GM21360 (cell line): Measurements from ENCODE around the gene ABHD6.
A peak's percentile ranks its signal among the peaks of the same experiment; 100 is the strongest.

Source experiments
- ATAC-seq: cut with Tn5 transposase; IDR thresholded peaks from one replicate; pipeline ENCODE4 v1.9.1; 2021; ENCODE audit warnings: mild to moderate bottlenecking, moderate library complexity; ENCODE audit not compliant: unreplicated experiment

Gene ABHD6

DNA sequence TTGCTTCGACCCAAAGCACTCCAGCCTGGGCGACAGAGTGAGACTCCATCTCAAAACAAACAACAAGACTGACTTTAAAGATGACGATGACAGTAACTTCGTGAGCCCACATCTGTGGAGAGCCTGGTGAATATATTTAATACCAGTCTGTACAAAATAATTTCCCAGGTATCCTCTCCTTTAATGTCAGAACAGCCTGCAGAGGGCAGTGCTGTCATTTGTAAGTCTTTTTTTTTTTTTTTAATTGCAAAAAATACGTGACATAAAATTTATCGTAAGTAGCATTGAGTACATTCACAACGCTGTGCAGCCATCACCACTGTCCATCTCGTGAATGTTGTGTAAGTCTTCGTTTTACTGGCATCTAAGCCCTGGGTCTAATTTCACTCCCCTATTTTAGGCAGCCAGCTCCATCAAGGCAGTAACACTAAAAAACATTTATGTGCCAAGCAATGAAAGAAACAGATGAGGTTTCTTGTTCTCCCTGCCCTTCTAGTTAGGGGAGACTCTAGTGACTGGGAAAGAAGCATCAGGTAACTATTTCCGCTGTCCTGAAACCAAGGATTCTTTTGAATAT, 70.1 kb downstream of the ABHD6 start:
- no peak for ATAC-seq

DNA sequence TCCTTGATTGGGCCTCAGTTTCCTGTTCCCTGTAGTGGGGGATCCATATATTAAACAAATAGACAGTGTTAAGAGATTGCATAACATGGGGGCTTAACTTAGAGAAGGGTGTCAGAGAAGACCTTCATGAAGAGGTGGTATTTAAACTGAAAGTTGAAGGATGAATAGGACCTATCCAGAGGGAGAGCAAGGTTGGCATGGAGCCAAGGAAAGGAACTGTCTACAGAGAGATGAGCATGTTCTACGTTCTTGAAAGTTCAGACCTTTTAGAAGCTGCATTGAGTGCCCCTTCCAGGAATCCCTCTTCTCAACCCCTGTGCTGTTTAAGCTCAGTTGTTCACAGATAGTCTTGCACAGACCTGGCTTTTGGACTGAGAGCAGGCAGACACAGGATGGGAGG, 71.1 kb downstream of the ABHD6 start:
- no peak for ATAC-seq

DNA sequence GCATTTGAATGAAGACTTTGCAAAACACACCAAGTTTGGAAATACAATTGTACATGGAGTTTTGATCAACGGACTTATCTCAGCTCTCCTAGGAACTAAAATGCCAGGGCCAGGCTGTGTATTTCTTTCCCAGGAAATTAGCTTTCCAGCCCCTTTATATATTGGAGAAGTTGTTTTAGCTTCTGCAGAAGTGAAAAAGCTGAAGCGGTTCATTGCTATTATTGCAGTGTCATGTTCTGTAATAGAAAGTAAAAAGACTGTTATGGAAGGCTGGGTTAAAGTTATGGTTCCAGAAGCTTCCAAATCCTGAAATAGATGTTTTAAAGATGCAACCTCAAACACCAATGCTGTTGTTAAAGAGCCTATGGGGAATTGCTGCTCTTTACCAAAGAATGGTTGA, 80.2 kb downstream of the ABHD6 start:
- no peak for ATAC-seq

DNA sequence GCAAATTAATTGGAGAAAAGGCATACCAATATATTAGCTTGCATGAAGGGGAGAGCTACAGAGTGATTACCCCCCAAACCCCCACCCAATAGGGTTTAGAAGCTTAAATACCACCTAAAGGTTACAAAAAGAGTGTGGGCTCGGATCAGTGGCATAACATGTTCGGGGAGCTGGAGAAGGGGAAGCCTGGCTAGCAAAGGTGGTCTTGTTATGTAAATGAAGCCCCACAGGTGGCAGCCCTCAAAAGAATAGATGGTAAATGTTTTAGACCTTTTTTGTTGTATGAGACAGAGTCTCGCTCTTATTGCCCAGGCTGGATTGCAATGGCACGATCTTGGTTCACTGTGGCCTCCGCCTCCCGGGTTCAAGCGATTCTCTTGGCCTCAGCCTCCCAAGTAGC, 84.2 kb downstream of the ABHD6 start:
- no peak for ATAC-seq

DNA sequence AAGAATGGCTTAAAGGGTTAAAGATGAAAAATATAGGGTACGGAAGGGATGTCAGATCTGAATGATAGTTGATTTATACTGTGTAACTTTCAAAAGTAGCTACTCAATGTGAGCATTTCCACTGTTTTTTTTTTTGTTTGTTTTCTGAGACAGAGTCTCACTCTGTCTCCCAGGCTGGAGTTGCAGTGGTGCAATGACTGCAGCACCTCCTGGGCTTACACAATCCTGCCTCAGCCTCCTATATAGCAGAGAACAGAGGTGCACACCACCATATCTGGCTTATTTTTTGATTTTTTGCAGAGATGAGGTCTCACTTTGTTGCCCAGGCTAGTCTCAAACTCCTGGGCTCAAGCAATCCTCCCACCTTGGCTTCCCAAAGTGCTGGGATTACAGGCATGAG, 85.2 kb downstream of the ABHD6 start:
- ATAC-seq: no peak

DNA sequence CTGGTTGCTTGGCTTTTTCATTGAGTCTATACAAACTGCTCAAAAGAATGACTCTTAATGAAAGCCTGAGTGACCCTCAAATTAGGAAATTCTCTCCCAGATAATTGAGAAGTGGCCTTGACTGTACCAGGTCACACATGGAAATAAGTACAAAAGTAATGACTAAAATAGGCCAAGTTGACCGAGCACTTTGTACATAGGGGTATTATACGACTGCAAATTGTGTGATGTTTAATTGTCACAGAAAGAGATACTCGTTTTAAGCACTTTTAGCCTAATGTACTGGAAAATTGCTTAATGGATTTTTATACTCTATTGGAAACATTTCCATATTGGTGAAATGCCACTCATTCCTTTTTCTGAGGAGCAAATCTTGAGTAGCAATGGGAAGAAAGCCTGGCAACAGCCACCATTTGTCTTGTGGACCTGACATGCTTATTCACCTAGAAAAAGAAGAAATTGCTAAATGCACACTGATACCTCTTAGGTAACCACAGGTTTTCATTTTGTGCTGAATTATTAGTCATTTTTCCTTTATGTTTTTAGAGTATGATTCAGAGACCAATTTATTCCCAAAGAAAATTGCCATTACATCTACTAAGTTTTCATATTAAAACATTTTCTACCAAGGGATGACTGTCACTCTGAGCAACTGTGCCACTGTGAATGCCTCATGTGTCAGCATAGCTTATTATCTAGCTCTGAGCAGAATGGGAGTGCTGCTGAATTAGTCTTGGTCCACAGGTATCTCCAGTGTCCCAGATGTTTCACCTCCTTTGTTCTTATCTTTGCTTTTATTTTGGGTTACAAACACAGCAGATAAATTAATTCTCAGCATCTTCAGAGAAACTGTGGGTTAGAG, 86.2 kb downstream of the ABHD6 start:
- no peak for ATAC-seq

DNA sequence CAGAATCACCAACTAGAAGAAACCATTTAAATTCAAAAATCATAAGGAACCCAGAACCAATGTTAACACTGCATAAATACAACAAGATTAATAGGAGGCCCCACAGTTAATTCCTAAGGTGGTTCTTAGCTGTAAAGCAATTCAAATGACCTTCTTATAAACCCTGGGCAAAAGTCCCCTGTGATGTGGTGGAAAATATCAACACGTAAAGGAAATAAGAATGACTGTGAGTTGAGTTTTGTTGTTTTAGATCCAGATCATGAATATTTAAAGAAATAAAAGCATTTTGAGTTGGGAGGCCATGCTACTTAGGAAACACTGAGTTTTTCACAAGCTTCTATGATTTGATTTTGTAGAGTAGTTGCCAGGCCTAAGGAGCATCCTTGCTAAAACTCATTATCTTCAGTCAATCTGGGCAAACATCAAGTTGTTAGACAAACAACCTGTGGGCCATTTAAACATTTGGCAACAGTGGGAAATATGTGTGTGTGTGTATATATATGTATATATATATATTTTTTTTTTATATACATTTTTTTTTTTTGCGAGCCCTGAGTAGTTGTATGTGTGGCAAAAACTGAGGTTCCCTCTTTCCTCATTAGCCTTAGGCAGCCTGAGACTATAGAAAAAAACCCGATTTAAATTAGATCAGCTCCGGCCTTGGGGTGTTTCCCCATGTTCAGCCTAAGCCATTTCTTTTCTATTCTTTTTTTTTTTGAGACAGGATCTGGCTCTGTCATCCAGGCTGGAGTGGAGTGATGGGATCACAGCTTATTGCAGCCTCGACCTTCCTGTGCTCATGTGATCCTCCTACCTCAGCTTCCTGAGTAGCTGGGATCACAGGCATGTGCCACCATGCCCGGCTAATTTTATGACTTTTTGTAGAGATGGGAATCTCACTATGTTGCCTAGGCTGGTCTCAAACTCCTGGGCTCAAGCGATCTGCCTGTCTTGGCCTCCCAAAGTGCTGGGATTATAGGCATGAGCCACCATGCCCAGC, 87.1 kb downstream of the ABHD6 start:
- ATAC-seq: no peak

DNA sequence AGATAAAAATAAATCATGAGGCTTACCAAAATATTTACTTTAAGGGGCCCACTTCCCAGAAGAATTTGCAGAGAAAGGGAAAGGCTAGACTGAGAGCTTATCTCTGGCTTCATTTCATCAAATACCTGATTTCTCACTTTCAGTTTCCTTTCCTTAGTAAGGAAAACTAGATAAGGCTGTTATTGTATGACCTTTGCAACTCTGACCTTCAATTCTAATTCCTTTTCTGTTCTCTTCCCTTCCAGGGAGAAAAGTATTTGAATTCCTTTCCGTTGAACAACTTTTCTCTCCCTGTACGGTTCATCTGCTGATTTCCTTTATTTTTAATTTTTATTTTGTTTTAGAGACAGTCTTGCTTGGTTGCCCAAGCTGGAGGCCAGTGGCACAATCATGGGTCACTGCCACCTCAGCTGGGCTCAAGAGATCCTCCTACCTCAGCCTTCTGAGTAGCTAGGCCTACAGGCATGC, 88.0 kb downstream of the ABHD6 start:
- ATAC-seq: no peak

DNA sequence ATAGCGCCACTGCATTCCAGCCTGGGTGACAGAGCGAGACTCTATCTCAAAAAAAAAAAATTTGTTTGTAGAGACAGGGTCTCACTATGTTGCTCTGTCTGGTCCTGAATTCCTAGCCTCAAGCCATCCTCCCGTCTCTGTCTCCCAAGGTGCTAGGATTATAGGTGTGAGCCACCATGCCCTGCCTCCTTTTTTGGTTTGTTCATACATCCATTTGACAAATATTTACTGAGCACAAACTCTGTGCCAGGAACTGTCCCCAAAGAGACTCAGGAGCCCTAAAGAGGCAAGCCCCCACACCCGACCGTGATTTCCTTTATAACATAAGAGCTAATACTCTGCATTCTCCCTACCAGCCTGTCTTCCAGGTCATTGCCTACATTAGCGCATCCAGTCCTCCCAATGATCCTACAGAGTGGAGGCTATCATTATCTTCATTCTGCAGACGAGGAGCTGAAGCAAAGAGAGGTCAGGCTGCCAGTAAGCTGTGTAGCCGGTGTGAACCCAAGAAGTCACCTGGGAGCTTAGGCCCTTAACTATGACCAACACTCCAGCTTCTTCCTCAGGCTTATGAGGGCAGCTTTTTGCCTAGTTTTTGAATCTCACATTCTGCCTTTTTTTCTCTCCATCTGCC, 88.8 kb downstream of the ABHD6 start:
- ATAC-seq: no peak

DNA sequence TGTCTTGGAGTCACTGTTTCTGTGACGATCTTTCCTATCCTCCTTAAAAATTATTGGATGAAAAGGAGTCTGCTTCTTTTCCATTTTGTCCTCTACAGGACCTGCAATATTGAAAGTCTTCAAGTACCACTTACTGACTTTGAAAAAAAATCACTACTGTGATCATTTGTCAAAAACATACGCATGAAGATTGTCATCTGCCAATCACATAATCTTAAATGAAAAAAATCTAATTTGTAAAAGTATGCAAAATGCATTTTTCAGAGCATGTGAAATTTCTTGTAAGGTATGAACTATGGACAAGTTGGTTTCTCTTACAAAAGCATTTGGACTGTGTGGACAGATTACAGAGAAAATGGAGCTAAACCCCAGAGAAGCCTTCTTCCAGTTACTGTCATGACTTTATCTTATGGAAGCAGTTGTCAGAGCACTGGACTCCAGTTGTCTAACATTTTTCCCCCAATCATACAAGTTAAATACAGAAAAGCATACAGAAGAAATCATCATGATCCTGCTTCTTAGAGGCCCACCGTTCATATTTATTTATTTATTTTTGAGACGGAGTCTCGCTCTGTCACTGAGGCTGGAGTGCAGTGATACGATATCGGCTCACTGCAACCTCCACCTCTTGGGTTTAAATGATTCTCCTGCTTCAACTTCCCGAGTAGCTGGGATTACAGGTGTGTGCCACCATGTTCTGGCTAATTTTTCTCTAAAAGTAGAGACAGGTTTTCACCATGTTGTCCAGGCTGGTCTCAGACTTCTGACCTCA, 91.7 kb downstream of the ABHD6 start:
- no peak for ATAC-seq

DNA sequence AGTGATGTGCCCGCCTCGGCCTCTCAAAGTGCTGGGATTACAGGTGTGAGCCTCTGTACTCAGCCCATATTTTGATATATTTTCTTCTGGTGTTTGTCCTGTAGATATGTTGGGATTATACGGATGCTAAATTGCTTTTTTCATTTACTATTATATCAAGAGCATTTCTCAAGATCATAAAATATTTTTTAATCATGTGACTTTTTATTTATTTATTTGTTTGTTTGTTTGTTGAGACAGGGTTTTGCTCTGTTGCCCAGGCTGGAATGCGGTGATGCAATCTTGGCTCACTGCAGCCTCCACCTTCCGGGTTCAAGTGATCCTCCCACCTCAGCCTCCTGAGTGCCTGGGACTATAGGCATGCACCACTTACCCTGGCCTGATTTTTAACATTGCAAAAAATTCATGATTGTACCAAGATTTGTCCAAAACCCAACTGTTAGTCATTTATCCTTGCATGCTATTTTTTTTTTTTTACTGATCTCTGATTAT, 92.4 kb downstream of the ABHD6 start:
- ATAC-seq: no peak

DNA sequence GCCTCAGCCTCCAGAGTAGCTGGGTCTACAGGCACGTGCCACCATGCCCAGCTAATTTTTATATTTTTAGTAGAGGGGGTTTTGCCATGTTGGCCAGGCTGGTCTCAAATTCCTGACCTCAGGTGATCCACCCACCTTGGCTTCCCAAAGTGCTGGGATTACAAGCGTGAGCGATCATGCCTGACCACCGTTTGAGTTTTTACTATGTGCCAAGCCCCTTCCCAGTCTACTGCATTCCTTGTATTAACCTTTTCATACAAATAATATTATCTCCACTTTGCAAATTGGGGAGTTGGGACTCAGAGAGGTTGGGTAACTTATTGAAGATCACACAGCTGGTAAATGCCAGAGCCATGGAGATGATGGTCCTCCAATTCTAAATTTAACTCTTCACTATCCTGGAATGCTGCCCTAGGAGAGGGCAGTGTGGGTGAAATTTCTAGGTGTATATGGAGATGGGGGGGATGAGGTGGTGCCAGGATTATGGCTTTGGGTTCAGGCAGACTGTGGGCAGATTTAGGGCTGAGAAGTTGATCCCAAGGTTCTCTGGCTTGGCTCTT, 94.1 kb downstream of the ABHD6 start:
- ATAC-seq: no peak

DNA sequence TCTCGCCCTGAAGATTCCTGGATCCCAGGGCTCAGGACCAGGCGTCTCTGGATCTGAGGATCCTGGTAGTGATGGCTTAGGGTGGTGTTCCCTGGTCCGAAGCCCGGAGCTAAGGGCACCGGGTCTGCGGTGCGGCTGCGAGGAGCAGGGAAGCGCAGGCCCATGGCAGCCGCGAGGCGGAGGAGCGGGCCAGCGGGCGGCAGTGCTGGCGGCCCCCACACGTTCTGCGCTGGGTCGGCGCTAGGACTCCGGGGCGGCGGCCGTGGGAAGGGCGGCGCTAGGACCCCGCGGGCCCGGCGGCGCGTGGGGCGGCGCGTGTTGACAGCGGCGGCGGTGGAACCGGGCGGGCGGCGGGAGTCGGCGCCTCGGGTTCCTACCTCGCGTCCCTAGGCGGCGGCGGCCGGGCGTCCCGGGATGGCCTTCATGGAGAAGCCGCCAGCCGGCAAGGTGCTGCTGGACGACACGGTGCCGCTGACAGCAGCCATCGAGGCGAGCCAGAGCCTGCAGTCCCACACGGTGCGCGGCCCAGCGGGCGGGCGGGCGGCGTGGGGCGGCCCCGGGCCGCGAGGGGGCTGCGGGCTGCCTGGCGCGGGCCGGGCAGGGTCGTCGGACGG, 95.1 kb downstream of the ABHD6 start, which contains the start of gene PXK:
Gene PXK, plus strand, starts transcription at position 318 of the 614 bp plus-strand sequence. Its CDS starts 97 bp downstream, at position 415.
- ATAC-seq: peak; percentile 83

DNA sequence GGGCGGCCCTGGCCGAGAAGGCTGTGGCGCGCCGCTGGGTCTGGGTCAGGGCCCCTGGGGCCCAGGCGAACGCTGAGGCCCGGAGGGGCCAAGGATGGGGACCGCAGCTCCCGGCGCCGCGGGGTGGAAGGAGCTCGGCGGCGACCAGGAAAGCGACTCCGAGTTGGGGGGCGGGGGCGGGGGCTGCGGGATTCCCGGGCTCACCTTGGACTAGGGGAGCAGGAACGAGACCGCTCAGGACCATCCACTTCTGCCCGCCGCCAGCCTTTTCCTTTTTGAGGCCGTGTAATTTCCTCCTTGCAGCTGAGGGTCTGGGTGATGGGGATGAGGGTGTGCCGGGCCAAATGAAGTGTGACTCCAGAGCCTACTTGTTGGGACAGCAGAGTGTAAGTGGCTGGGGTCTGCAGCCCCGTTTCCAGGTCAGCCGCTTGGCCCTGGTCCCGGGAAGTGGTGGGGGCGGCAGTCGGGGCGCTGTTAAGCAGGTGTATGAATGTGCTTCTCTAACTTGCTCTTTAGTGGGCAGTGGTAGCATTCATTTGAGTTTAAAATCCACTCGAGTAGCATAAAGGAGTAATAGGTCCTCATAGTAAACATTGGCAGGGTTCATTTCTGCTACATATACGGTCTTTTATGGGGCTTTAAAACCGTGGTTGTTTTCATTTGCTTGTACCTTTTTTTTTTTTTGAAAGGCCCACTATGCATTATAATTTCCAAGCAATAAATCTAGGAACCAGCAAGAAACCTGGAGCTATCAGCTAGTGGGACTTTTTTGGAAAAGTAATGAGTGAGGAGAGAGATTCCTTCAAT, 95.8 kb downstream of the ABHD6 start:
- ATAC-seq: no peak

DNA sequence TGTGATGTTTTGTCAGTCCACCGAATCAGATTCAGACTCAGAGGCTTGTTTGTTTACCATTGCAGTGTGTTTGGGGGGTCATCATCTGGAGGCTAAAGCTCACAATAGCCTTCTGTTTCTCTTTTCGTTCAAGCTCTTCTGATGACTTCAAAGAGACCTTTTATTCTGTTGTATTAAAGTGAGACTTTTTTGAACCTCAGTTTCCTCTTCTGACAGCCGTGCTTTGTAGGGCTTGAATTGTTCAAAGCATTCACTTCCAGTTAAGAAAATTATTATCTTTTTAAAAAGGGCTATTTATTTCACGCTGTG, 96.4 kb downstream of the ABHD6 start:
- no peak for ATAC-seq

DNA sequence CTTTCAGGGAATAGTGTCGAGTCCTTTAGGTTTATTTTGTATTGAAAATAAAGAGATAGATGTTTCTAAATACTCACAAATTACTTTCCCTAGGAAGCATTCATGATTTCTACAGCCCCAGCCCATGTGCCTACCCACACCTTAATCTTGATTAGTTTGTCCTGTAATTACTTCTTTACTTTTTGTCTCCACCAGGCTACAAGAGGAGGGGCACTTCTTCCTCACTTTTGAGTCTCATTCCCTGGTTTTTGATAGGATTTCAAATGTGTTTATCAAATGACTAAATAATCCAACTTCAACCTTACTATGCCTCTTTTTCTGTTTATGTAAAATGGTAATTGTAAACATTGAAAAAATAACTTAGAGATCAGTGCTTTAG, 96.9 kb downstream of the ABHD6 start:
- ATAC-seq: no peak

DNA sequence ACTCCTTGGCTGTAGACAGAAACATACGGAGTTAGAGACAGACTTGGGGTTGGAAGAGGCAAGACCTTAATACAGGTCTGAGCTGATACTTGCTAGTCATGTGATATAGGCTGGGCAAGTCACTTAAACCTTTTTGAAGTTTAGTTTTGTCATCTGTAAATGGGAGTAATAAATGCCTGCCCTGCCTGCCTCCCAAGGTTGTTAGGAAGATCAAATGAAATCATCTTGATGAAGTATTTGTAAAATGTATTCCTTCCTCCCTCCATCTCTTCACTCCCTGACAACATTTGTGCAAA, 98.0 kb downstream of the ABHD6 start:
- no peak for ATAC-seq

DNA sequence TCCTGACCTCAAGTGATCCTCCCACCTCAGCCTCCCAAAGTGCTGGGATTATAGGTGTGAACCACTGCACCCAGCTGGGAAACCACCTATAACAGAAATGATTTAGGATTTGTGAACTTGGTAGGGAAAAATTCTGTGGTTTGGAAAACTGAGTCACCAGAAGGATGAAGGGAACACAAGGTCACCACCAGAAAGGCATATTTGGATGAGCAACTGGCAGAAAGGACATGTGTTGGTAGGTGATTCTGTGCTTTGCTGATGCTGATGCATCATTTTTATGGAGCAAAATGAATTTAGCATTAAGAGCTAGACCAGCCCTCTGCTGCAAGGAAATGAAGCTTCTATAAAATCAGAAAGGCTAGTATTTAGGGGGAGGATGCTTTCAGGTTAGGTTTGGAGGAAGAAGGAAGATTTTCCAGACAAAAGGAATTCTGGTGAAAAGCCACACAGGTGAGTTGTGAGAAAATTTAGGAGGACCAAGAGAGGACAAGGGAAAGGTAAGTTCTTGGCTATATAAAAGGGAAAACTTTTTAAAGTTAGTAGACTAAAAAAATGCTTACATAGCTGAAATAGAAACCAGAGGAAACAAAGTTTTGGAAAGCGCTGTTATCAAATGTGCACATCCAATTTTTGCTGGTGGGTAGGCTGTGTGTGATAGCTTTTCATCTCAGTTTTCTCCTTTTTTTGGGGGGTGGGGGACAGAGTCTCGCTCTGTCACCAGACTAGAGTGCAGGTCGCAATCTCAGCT, 98.7 kb downstream of the ABHD6 start:
- no peak for ATAC-seq
